HG03175 (cell line): ENCODE data around the gene ADAMTS15.

ENCODE experiments used
- ATAC-seq: cut with Tn5 transposase; IDR thresholded peaks from one replicate; pipeline ENCODE4 v1.9.1; 2021; ENCODE audit warnings: mild to moderate bottlenecking, moderate library complexity; ENCODE audit not compliant: unreplicated experiment

The ADAMTS15 gene

DNA sequence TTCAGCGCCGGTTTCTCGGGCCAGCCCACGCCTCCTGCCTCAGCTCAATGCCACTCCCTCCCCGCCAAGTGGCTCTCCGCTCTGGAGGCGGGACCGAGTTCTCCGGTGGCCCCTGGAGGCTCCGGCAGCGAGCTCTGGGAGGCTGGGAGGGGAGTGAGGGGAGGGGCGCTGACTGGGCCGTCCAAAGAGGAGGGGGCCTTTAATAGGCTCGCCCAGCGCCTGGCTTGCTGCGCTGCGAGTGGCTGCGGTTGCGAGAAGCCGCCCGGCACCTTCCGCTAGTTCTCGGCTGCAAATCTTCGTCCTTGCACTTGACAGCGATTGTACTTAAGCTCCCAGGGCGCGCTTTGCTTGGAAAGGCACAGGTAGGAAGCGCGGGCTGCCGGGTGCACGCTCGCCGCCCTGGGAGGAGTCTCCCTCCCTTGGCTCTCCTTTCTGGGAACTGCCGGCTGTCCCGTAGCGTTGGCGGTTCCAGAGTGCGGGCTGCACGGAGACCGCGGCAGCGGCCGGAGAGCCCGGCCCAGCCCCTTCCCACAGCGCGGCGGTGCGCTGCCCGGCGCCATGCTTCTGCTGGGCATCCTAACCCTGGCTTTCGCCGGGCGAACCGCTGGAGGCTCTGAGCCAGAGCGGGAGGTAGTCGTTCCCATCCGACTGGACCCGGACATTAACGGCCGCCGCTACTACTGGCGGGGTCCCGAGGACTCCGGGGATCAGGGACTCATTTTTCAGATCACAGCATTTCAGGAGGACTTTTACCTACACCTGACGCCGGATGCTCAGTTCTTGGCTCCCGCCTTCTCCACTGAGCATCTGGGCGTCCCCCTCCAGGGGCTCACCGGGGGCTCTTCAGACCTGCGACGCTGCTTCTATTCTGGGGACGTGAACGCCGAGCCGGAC is at the start of gene ADAMTS15:
ADAMTS15 (plus strand) TSS at position 230 of the 894 bp plus-strand sequence; CDS start at position 559, 329 bp downstream.
- ATAC-seq = no peak

GRCh38 chr11:130399196-130399595 is 49.2 kb upstream of the ADAMTS15 start:
- no peak for ATAC-seq

DNA sequence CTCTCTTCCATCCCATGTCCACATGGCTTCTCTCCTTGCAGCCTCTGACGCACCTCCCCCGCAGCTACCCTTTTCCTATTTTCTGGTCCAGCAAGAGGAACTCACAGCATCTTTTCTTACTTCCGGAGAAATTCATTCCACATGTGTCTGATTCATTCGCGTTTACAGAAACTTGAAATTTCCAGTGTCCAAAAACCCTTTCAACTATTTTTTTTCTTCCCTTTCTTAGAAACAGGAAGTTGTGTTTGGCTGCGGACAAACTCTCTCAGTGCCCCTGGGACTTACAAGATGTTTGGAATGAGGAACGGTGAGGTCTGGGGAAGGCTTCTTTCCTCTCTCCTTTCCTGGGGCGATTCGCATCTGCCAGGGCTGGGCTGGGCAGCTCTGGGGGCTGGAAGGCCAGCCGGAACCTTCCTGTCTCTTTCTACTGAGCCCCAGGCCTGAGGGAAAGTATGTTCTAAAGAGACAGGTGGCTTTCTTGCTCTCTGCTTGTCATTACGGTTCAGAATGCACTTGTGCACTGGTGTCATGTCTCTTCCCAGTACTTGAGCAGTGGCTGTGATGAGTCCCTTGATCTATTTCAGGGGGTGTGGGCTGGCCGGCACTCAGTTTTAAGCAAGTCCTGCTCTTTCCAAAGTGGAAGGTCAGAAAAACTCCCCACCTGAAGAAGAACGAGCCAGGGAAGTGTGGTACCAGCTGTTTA is 47.5 kb upstream of the ADAMTS15 start:
- ATAC-seq = no peak

- no peak for ATAC-seq
Measured at GRCh38 chr11:130402570-130402969, 45.9 kb upstream of the ADAMTS15 start.

- ATAC-seq = no peak
Measured at GRCh38 chr11:130403271-130403804, 45.1 kb upstream of the ADAMTS15 start.

DNA sequence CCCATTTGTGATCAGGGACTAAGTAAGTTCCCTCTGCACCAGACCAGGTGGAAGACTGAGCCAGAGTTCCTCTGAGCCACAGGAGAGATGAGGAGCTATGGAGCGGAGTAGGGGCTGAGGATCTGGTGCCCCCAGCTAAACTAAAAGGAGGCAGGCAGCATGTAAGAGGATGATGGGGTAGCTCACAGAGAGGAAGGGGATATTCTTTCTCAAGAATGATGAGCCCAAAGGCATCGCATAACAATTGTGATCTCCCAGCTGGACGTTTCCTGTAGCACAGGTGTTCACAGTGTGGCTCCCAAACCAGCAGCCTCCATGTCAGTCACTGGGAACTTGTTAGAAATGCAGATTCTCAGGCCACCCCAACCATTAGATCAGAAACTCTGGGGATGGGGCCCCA is 44.5 kb upstream of the ADAMTS15 start:
- no peak for ATAC-seq

GRCh38 chr11:130404727-130405126 is 43.7 kb upstream of the ADAMTS15 start:
- no peak for ATAC-seq

DNA sequence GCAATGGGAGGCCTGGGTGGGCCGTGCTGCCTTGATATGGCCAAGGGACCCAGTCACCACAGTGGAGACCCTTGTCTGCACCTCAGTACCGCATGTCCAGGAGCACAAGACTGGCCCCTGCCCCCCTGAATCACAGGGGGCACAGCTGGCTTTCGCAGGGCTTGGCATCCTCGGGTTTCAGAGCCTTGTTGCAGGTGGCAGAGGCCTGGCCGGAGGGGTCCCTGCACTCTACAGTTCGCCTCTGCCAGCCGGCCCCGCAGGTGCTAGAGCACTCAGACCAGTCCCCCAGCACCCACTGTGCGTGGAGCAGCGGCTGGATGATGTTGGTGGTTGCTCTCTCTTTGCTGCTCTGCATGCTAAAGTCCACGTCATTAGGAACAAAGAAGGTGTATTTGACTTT is 43.0 kb upstream of the ADAMTS15 start:
- ATAC-seq = no peak

DNA sequence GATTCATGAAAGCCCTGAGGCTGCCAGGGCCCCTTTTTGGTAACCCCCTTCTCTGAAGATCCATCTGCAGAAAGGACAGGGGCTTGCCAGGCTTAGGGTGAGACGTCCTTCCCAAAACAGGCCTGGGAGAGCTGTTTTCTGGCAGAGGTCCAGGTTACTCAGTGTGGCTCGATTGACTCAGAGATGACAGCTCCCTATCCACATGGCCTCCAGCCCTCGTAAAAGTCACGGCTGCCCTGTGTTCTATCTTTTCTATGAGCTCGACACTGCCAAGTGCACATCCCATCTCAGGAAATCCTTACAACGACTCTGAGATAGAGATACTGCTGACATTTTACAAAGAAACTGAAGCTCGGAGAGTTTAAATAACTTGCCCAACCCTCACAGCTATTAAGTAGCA is 40.5 kb upstream of the ADAMTS15 start:
- no peak for ATAC-seq

DNA sequence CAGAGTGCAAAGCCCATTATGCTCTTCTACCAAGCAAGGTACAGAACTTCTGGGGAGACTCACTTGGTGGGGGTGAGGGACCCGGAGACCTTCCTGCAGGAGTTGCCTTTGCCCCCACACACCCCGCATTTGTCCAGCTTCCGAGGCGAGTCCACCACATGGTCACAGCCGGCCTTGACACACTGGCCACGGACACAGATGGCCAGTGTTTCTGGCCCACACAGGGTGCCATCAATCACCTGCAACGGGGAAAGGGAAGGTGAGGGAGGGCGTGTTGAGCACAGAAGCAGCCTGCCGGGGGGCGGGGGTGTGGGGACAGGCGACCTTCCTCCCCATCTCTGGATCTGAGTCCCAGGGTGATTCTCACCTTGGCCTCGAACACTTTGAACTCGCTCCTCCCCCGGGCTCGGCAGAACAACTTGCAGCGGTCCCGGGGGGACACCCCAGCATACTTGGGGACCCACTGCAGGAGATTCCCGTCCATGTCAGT is 40.0 kb upstream of the ADAMTS15 start:
- no peak for ATAC-seq

GRCh38 chr11:130408901-130409300 is 39.5 kb upstream of the ADAMTS15 start:
- no peak for ATAC-seq

GRCh38 chr11:130409594-130410388 is 38.7 kb upstream of the ADAMTS15 start:
- ATAC-seq = no peak

GRCh38 chr11:130411223-130411622 is 37.2 kb upstream of the ADAMTS15 start:
- ATAC-seq = no peak

DNA sequence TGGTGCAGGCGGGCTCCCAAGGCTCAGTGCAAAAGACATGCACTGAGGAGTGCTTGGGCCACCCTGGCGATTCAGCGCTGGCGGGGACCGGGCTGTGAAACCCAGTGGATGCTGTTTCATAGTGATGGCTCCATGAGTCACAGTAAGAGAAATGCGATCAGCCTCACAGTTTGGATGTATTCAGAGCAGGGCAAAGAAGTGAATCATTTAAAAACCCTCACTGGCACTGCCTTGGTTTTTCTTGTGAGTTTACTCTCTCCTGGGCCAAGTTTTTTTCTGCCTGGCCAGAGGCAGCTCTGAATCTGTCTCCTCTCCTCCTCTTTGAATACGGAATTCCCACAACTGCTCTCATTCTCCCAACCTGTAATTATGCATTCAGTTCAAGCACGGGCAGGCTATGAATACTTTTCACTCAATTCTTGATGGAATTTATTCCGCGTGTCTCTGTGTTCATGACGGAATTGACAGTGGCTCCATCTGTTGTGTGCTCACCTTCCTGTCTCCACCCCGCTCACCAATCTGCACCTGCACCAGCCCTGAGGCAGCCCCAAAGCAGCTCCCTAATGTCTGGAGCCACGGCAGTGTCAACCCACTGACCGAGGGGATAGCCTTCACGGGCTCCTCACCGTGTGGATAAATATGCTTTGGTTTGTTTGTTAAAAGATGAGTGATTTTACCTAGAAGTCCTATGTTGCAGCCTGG is 34.9 kb upstream of the ADAMTS15 start:
- ATAC-seq = no peak

DNA sequence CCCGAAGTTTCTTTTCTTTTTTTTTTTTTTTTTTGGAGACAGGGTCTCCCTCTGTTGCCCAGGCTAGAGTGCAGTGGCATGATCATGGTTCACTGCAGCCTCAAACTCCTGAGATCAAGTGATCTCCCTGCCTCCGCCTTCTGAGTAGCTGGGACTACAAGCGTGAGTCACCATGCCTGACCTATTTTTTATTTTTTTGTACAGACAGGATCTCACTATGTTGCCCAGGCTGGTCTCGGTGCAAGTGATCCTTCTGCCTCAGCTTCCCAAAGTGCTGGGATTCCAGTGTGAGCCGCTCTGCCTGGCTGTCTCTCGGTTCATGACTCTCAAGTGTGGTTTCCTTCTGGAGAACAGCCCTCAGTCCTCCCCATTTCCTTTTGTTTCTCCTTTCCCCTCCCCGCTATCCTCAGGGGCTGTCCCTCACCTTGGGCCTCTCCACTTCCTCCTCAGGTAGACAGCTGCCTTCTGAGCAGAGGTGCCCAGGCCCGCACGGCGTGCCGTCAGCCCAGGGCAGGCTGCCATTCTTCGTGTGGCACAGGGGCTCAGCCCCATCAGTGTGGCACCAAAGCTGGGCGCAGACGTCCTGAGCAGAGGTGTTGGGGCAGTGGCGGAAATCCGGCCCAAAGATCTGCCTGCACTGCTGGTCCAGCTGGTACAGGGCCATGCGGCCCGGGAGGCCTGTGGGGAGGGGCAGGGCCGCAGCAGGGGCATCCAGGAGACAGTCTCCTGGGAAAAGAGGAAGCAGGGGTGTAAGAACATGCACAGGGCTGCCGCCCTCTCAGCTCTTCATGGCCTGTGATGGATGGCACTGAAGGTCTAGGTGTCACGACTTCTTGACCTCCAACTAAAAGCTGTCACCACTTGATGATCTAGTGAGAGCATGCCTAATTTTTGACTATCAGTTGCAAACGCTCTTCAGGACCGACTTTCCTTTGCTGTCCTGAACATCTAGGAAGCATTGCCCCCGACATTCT is 34.1 kb upstream of the ADAMTS15 start:
- no peak for ATAC-seq

GRCh38 chr11:130415731-130416529 is 32.5 kb upstream of the ADAMTS15 start:
- no peak for ATAC-seq

DNA sequence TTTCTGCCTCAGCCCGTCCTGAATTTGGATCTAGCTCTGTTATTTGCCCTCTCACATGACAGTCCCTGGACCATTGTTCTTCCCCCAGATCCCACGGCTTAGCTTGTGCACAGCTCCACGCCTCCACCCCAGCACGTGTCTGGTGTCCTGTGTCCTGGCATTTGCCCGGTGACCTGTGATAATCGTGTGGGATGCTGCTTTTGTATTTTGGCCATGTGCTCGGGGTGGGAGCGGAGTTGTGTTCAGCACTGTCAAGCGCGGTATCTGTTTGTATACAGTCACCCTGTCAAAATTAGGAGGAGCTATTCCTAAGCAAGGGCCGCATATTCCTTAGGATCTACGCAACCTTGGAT is 31.9 kb upstream of the ADAMTS15 start:
- ATAC-seq = no peak

DNA sequence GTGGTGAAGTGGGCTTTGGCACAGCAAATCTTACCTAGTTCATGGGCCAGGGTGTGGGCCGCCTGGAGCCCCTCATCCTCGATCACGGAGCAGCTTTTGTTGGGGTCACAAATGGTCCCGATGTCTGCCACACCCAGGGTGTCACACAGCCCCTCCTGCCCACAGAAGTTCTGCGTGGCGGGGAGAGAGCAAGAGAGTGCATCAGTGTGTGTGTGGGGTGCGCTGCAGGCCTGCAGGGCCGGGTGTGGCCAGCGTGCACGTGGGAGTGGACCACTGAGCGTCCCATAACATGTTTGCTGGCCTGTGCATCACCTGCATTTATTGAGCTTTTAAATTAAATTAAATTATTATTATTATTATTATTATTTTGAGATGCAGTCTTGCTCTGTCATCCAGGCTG is 31.5 kb upstream of the ADAMTS15 start:
- no peak for ATAC-seq
